Measurements from ENCODE around the gene SLC10A7. TPM values are rescaled to one million over a fixed set of nuclear protein-coding genes. Genes with fewer than 3 reads are reported as not detected.

The SLC10A7 gene
- total and polyA plus RNA-seq, 2 of the 13 experiments (the other 11 are each of a cell fraction or from before 2014, with no cell fraction given) = 18.5 to 18.8 TPM

GRCh38 chr4:146398896-146399445 lies 122.8 kb downstream of the SLC10A7 start:
- no TSS peak for BruUV-seq (replicated peaks)
- CTCF ChIA-PET (ENCODE audit: low intra/inter-chr PET ratio, low total read pairs) = no interaction called here
- Histone ChIP-seq H3K9me3 (ENCODE audit: low read length) (no peaks in the 10 kb centered on the region), H3K4me2 (ENCODE audit: low read depth, low read length) (no peak overlapping the region), H3K36me3 (replicated peaks in 1 of 2; ENCODE audit: control insufficient read depth in 1 of 2, insufficient read depth in 2 of 2, low read length in 2 of 2) (no peaks in the 10 kb centered on the region), H3K4me3 (replicated peaks in 1 of 3; ENCODE audit: insufficient read depth in 1 of 3, low read depth in 2 of 3, low read length in 3 of 3) (no peak overlapping the region), H3K4me1 (ENCODE audit: insufficient read depth, low read length) (no peaks in the 10 kb centered on the region), H4K20me1 (ENCODE audit: insufficient read depth, low read length) (no peaks in the 10 kb centered on the region), H3K79me2 (ENCODE audit: insufficient read depth, low read length) (no peaks in the 10 kb centered on the region), H3K9ac (ENCODE audit: insufficient read depth, low read depth, low read length) (no peak overlapping the region), H3K27ac (ENCODE audit: extremely low read length, insufficient read depth, low read length) (no peak overlapping the region), H2AFZ (ENCODE audit: low read length) (no peak overlapping the region), H3K27me3 (ENCODE audit: control insufficient read depth in 1 of 2, insufficient read depth in 2 of 2, low read length in 2 of 2) (no peaks in the 10 kb centered on the region)
- WGBS (ENCODE audit: low lambda C conversion rate) = 64% methylated on average over 6 of the region's 6 CpGs
- POLR2A ChIA-PET = no interaction called here
- DNase-seq (ENCODE audit: low spot score) = no peak
- intact Hi-C loops (cut with micrococcal nuclease; ENCODE audit: unreplicated experiment) = no loop called here
- TF ChIP-seq THAP11 (CRISPR knock-in tag; IDR thresholded peaks at IDR 0.05) (no peak), ZNF543 (CRISPR knock-in tag; IDR thresholded peaks at IDR 0.05) (no peak), ZC3H13 (CRISPR knock-in tag; IDR thresholded peaks at IDR 0.05) (no peak), ZNF251 (CRISPR knock-in tag; IDR thresholded peaks at IDR 0.05) (no peak), ZNF549 (CRISPR knock-in tag; IDR thresholded peaks at IDR 0.05) (no peak), ZNF234 (CRISPR knock-in tag; conservative IDR thresholded peaks at IDR 0.05) (no peak), ZNF235 (CRISPR knock-in tag; IDR thresholded peaks at IDR 0.05; ENCODE audit: borderline replicate concordance) (no peak), SIX4 (CRISPR knock-in tag; IDR thresholded peaks at IDR 0.05) (no peak), ADNP (CRISPR knock-in tag; IDR thresholded peaks at IDR 0.05) (no peak)
- TF ChIP-seq, protein P1, sequence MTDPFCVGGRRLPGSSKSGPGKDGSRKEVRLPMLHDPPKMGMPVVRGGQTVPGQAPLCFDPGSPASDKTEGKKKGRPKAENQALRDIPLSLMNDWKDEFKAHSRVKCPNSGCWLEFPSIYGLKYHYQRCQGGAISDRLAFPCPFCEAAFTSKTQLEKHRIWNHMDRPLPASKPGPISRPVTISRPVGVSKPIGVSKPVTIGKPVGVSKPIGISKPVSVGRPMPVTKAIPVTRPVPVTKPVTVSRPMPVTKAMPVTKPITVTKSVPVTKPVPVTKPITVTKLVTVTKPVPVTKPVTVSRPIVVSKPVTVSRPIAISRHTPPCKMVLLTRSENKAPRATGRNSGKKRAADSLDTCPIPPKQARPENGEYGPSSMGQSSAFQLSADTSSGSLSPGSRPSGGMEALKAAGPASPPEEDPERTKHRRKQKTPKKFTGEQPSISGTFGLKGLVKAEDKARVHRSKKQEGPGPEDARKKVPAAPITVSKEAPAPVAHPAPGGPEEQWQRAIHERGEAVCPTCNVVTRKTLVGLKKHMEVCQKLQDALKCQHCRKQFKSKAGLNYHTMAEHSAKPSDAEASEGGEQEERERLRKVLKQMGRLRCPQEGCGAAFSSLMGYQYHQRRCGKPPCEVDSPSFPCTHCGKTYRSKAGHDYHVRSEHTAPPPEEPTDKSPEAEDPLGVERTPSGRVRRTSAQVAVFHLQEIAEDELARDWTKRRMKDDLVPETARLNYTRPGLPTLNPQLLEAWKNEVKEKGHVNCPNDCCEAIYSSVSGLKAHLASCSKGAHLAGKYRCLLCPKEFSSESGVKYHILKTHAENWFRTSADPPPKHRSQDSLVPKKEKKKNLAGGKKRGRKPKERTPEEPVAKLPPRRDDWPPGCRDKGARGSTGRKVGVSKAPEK (CRISPR knock-in tag; IDR thresholded peaks at IDR 0.05; ENCODE audit: borderline replicate concordance) = no peak
- TF ChIP-seq, protein P2, sequence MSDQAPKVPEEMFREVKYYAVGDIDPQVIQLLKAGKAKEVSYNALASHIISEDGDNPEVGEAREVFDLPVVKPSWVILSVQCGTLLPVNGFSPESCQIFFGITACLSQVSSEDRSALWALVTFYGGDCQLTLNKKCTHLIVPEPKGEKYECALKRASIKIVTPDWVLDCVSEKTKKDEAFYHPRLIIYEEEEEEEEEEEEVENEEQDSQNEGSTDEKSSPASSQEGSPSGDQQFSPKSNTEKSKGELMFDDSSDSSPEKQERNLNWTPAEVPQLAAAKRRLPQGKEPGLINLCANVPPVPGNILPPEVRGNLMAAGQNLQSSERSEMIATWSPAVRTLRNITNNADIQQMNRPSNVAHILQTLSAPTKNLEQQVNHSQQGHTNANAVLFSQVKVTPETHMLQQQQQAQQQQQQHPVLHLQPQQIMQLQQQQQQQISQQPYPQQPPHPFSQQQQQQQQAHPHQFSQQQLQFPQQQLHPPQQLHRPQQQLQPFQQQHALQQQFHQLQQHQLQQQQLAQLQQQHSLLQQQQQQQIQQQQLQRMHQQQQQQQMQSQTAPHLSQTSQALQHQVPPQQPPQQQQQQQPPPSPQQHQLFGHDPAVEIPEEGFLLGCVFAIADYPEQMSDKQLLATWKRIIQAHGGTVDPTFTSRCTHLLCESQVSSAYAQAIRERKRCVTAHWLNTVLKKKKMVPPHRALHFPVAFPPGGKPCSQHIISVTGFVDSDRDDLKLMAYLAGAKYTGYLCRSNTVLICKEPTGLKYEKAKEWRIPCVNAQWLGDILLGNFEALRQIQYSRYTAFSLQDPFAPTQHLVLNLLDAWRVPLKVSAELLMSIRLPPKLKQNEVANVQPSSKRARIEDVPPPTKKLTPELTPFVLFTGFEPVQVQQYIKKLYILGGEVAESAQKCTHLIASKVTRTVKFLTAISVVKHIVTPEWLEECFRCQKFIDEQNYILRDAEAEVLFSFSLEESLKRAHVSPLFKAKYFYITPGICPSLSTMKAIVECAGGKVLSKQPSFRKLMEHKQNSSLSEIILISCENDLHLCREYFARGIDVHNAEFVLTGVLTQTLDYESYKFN (CRISPR knock-in tag; conservative IDR thresholded peaks at IDR 0.05) = no peak
- TF ChIP-seq, protein P3, sequence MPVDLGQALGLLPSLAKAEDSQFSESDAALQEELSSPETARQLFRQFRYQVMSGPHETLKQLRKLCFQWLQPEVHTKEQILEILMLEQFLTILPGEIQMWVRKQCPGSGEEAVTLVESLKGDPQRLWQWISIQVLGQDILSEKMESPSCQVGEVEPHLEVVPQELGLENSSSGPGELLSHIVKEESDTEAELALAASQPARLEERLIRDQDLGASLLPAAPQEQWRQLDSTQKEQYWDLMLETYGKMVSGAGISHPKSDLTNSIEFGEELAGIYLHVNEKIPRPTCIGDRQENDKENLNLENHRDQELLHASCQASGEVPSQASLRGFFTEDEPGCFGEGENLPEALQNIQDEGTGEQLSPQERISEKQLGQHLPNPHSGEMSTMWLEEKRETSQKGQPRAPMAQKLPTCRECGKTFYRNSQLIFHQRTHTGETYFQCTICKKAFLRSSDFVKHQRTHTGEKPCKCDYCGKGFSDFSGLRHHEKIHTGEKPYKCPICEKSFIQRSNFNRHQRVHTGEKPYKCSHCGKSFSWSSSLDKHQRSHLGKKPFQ (CRISPR knock-in tag; IDR thresholded peaks at IDR 0.05; ENCODE audit: insufficient replicate concordance) = no peak
- no peak for ATAC-seq
- FAIRE-seq = no peak
- in situ Hi-C loops (cut with HindIII; ENCODE audit: extremely low pct_ligation_motif_present, low pct_unique_long_range_greater_than_20kb) = no loop called here

Measured in HepG2 (cell line).